OCI-M1 (cell line): ENCODE data around the gene MAPK8.

Experiments used
- DNase-seq: peaks from one replicate; lab custom pipeline; 2025; lab: John Stamatoyannopoulos, UW

MAPK8 gene

GRCh38 chr10:48292616-48293015 lies 13.9 kb upstream of the MAPK8 start:
- DNase-seq: no peak

- DNase-seq: no peak
These were observed 12.0 kb upstream of the MAPK8 start for GRCh38 chr10:48294431-48294830.

- no peak for DNase-seq
These were observed 9.8 kb upstream of the MAPK8 start for GRCh38 chr10:48296576-48297098.

GRCh38 chr10:48299066-48299465 lies 7.4 kb upstream of the MAPK8 start:
- DNase-seq: no peak

- DNase-seq: no peak
These were observed 6.8 kb upstream of the MAPK8 start for GRCh38 chr10:48299692-48300091.

GRCh38 chr10:48300556-48300955 lies 5.9 kb upstream of the MAPK8 start:
- no peak for DNase-seq

GRCh38 chr10:48302515-48303476 lies 3.7 kb upstream of the MAPK8 start:
- DNase-seq: no peak

- DNase-seq: no peak
These were observed 592 bp upstream of the MAPK8 start for GRCh38 chr10:48305905-48306264.

- DNase-seq: peak; percentile 68
These were observed 613 bp downstream of the MAPK8 start for GRCh38 chr10:48306870-48307710.

GRCh38 chr10:48307711-48308018 lies 1.2 kb downstream of the MAPK8 start:
- DNase-seq: peak; percentile 50

- DNase-seq: peak; percentile 45
These were observed 3.3 kb downstream of the MAPK8 start for GRCh38 chr10:48309711-48310226.

GRCh38 chr10:48314107-48314506 lies 7.6 kb downstream of the MAPK8 start:
- DNase-seq: no peak

GRCh38 chr10:48316236-48316635 lies 9.8 kb downstream of the MAPK8 start:
- DNase-seq: no peak

GRCh38 chr10:48317321-48317990 lies 11.0 kb downstream of the MAPK8 start:
- DNase-seq: no peak

- no peak for DNase-seq
These were observed 15.5 kb downstream of the MAPK8 start for GRCh38 chr10:48322017-48322416.

- DNase-seq: no peak
These were observed 18.1 kb downstream of the MAPK8 start for GRCh38 chr10:48324580-48324979.

GRCh38 chr10:48330269-48330668 lies 23.8 kb downstream of the MAPK8 start:
- DNase-seq: no peak

- no peak for DNase-seq
These were observed 25.0 kb downstream of the MAPK8 start for GRCh38 chr10:48331436-48331835.

- no peak for DNase-seq
These were observed 25.8 kb downstream of the MAPK8 start for GRCh38 chr10:48332166-48332870.

GRCh38 chr10:48332871-48333216 lies 26.4 kb downstream of the MAPK8 start:
- no peak for DNase-seq

- no peak for DNase-seq
These were observed 27.4 kb downstream of the MAPK8 start for GRCh38 chr10:48333856-48334255.

GRCh38 chr10:48335788-48336187 lies 29.3 kb downstream of the MAPK8 start:
- DNase-seq: no peak
